GM23248 (cell line): ENCODE results near the gene RITA1.

Experiments used
- EZH2 ChIP-seq: fragments of 200-600 bp; sonication (generic); IDR thresholded peaks from 2 replicates; pipeline ENCODE4 v1.6.1; 2018; ENCODE audit warnings: antibody characterized with exemption, mild to moderate bottlenecking; ENCODE audit not compliant: insufficient read depth, poor library complexity, severe bottlenecking
- EZH2phosphoT487 ChIP-seq: fragments of 200-600 bp; sonication (generic); IDR thresholded peaks from 2 replicates; pipeline ENCODE4 v1.6.1; 2018; ENCODE audit warnings: antibody characterized with exemption, moderate library complexity, mild to moderate bottlenecking, low read depth; ENCODE audit not compliant: insufficient read depth

DNA sequence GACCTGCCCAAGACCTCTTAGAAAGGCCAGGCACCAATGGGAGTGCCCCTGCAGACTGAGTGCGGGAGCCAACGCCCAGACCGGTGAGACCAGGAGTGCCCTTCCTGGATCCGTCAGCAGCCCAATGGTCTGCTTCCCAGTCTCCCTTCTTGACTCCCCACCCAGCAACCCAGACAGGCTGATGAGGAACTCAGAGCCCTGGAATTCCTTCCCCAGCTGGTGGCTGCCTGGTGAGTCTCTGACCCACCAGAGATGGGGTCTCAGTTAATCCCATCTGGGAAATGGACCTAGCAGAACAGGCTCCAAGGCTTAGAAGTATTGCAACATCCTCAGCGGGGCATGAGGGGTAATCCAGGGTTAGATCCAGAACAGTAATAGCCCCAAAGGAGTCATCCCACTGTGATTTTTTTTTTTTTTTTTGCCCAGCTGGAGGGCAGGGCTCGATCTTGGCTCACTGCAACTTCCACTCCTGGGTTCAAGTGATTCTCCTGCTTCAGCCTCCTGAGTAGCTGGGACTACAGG, 48.5 kb upstream of the RITA1 start:
- TF ChIP-seq EZH2: no peak
- TF ChIP-seq EZH2phosphoT487: no peak
